ENCODE data around the gene TESK2.

Gene TESK2

GRCh38 chr1:45339789-45340558 lies 151.0 kb downstream of the TESK2 start, which contains the start of the genes MUTYH and TOE1:
MUTYH (minus strand) TSS chr1:45340440; CDS start chr1:45334505, 5,935 bp downstream.
TOE1 (plus strand) TSS chr1:45340170; CDS start chr1:45340253, 83 bp downstream.
- DNase-seq (ENCODE audit: low read depth, low spot score), result peak; percentile 76

GRCh38 chr1:45337630-45338325 lies 153.2 kb downstream of the TESK2 start:
- no peak for DNase-seq (ENCODE audit: low read depth, low spot score)

GRCh38 chr1:45335855-45336324 lies 155.1 kb downstream of the TESK2 start:
- DNase-seq (ENCODE audit: low read depth, low spot score), result no peak

GRCh38 chr1:45334308-45335245 lies 156.4 kb downstream of the TESK2 start:
- DNase-seq (ENCODE audit: low read depth, low spot score), result no peak

GRCh38 chr1:45332346-45332720 lies 158.6 kb downstream of the TESK2 start:
- no peak for DNase-seq (ENCODE audit: low read depth, low spot score)

GRCh38 chr1:45331436-45332345 lies 159.3 kb downstream of the TESK2 start:
- no peak for DNase-seq (ENCODE audit: low read depth, low spot score)

- no peak for DNase-seq (ENCODE audit: low read depth, low spot score)
Measured at GRCh38 chr1:45329445-45329844, 161.5 kb downstream of the TESK2 start.

GRCh38 chr1:45328680-45329079 lies 162.3 kb downstream of the TESK2 start:
- DNase-seq (ENCODE audit: low read depth, low spot score), result no peak

GRCh38 chr1:45327644-45328515 lies 163.1 kb downstream of the TESK2 start:
- DNase-seq (ENCODE audit: low read depth, low spot score), result no peak

- no peak for DNase-seq (ENCODE audit: low read depth, low spot score)
Measured at GRCh38 chr1:45326627-45327623, 164.0 kb downstream of the TESK2 start, which contains the start of gene HPDL. HPDL (plus strand) TSS chr1:45326895; CDS start chr1:45327149, 254 bp downstream.

GRCh38 chr1:45325851-45326506 lies 165.0 kb downstream of the TESK2 start:
- no peak for DNase-seq (ENCODE audit: low read depth, low spot score)

GRCh38 chr1:45322486-45323040 lies 168.4 kb downstream of the TESK2 start:
- DNase-seq (ENCODE audit: low read depth, low spot score), result no peak

- DNase-seq (ENCODE audit: low read depth, low spot score), result no peak
Measured at GRCh38 chr1:45321444-45321843, 169.5 kb downstream of the TESK2 start.

- DNase-seq (ENCODE audit: low read depth, low spot score), result no peak
Measured at GRCh38 chr1:45319761-45320160, 171.2 kb downstream of the TESK2 start.

- no peak for DNase-seq (ENCODE audit: low read depth, low spot score)
Measured at GRCh38 chr1:45317166-45317565, 173.8 kb downstream of the TESK2 start.

- DNase-seq (ENCODE audit: low read depth, low spot score), result no peak
Measured at GRCh38 chr1:45314266-45314665, 176.7 kb downstream of the TESK2 start.

- DNase-seq (ENCODE audit: low read depth, low spot score), result no peak
Measured at GRCh38 chr1:45306905-45307304, 184.1 kb downstream of the TESK2 start.
